SU-DHL-6 (cell line): Measurements from ENCODE around the gene ESF1.

ENCODE experiments used
- EZH2phosphoT487 ChIP-seq: fragments of 200-600 bp; sonication (generic), shearing (Covaris generic); conservative IDR thresholded peaks from 2 replicates; pipeline ENCODE4 v1.6.1; 2018; ENCODE audit warnings: mild to moderate bottlenecking, antibody characterized with exemption, low read length, moderate library complexity, mixed read lengths
- TF ChIP-seq, protein P1 (sequence below): fragments of 200-600 bp; sonication (generic); IDR thresholded peaks from one replicate; pipeline ENCODE4 v1.5.1; 2017; ENCODE audit warnings: antibody characterized with exemption, mild to moderate bottlenecking, low read length, moderate library complexity; ENCODE audit not compliant: insufficient read depth, poor library complexity, severe bottlenecking

DNA sequence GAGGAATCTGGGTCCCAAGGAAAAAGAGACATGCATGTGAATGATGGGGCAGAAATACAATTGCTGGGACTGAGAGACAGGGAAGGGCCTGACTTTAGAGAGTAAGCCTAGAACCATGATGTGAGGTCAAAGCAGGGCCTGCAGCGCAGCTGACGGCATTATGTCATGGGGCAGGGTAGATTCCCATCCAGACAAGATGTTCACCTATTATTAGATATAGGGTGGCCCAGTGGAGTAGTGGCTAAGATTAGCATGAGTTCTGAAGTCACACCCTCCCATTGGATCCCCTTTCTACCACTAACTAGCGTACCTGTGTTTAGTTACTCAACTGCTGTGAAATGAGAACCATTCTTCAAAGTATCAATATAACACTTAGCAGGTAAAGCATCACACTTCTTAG, 39.7 kb upstream of the ESF1 start:
- TF ChIP-seq, protein P1, sequence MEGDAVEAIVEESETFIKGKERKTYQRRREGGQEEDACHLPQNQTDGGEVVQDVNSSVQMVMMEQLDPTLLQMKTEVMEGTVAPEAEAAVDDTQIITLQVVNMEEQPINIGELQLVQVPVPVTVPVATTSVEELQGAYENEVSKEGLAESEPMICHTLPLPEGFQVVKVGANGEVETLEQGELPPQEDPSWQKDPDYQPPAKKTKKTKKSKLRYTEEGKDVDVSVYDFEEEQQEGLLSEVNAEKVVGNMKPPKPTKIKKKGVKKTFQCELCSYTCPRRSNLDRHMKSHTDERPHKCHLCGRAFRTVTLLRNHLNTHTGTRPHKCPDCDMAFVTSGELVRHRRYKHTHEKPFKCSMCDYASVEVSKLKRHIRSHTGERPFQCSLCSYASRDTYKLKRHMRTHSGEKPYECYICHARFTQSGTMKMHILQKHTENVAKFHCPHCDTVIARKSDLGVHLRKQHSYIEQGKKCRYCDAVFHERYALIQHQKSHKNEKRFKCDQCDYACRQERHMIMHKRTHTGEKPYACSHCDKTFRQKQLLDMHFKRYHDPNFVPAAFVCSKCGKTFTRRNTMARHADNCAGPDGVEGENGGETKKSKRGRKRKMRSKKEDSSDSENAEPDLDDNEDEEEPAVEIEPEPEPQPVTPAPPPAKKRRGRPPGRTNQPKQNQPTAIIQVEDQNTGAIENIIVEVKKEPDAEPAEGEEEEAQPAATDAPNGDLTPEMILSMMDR: no peak
- TF ChIP-seq EZH2phosphoT487: no peak
